WTC11 (cell line): ENCODE data around the gene TWIST1. TPM values are rescaled to one million over a fixed set of nuclear protein-coding genes. Genes with fewer than 3 reads are reported as not detected.

Experiments
- ATAC-seq: fragments of 200-7000 bp; cut with Tn5 transposase; 2 replicates; pipeline ENCODE4 v1.10.0; 2021; ENCODE audit warnings: mild to moderate bottlenecking, moderate library complexity
- CTCF ChIA-PET: fragments of 300-600 bp; sonication (Branson Sonifier 250); formaldehyde crosslinking; loops from one replicate; lab custom pipeline; 2021; ENCODE audit warnings: antibody characterized with exemption; lab: Charles Lee
- POLR2A ChIA-PET: fragments of 350-600 bp; sonication (Branson Sonifier 250); formaldehyde crosslinking; loops from one replicate; lab custom pipeline; 2021; ENCODE audit warnings: antibody characterized with exemption; lab: Charles Lee
- DNase-seq: peaks from one replicate; pipeline ENCODE4 v3.0.0; 2021; ENCODE audit warnings: low spot score
- H3K27ac Mint-ChIP-seq: 2 replicates; pipeline ENCODE4 v1.8.0; 2021; ENCODE audit warnings: mixed read lengths
- H3K27me3 Mint-ChIP-seq: 2 replicates; pipeline ENCODE4 v1.8.0; 2021; ENCODE audit warnings: low read depth, mild to moderate bottlenecking, moderate library complexity, mixed read lengths
- H3K36me3 Mint-ChIP-seq: 2 replicates; pipeline ENCODE4 v1.8.0; 2021; ENCODE audit warnings: mixed read lengths
- H3K4me1 Mint-ChIP-seq: 2 replicates; pipeline ENCODE4 v1.8.0; 2022; ENCODE audit warnings: mixed read lengths
- H3K4me3 Mint-ChIP-seq: 2 replicates; pipeline ENCODE4 v1.8.0; 2021; ENCODE audit warnings: mild to moderate bottlenecking, moderate library complexity, mixed read lengths
- H3K9me3 Mint-ChIP-seq: 2 replicates; pipeline ENCODE4 v1.8.0; 2021; ENCODE audit warnings: mixed read lengths
- CREB1 ChIP-seq: sonication (generic); formaldehyde crosslinking; IDR thresholded peaks from 2 replicates; pipeline ENCODE4 v1.8.0; 2023; ENCODE audit warnings: mild to moderate bottlenecking, missing genetic modification reagents
- ESRRA ChIP-seq: sonication (generic); formaldehyde crosslinking; IDR thresholded peaks from 2 replicates; pipeline ENCODE4 v1.8.1; 2022; ENCODE audit warnings: mild to moderate bottlenecking, missing genetic modification reagents, borderline replicate concordance
- GRHL2 ChIP-seq: fragments of 250-450 bp; sonication (Bioruptor Pico); IDR thresholded peaks from 2 replicates; pipeline ENCODE4 v1.8.0; 2022; ENCODE audit warnings: mild to moderate bottlenecking, moderate library complexity; ENCODE audit not compliant: insufficient replicate concordance, severe bottlenecking
- GTF2I ChIP-seq: fragments of 250-450 bp; sonication (Bioruptor Pico); conservative IDR thresholded peaks from 2 replicates; pipeline ENCODE4 v1.4.0; 2021; ENCODE audit warnings: mild to moderate bottlenecking
- JUN ChIP-seq: sonication (generic); formaldehyde crosslinking; IDR thresholded peaks from 2 replicates; pipeline ENCODE4 v1.8.0; 2023; ENCODE audit warnings: mild to moderate bottlenecking, missing genetic modification reagents
- NFATC4 ChIP-seq: fragments of 250-450 bp; sonication (Bioruptor Pico); IDR thresholded peaks from 2 replicates; pipeline ENCODE4 v1.9.0; 2021; ENCODE audit warnings: mild to moderate bottlenecking
- NFE2L1 ChIP-seq: sonication (generic); formaldehyde crosslinking; IDR thresholded peaks from 2 replicates; pipeline ENCODE4 v1.8.1; 2023; ENCODE audit warnings: missing genetic modification reagents
- NFYB ChIP-seq: sonication (generic); formaldehyde crosslinking; conservative IDR thresholded peaks from 2 replicates; pipeline ENCODE4 v1.8.0; 2022; ENCODE audit warnings: low read depth, missing genetic modification reagents
- NR2C2 ChIP-seq: sonication (generic); formaldehyde crosslinking; IDR thresholded peaks from 2 replicates; pipeline ENCODE4 v1.8.0; 2022; ENCODE audit warnings: mild to moderate bottlenecking, missing genetic modification reagents
- RELA ChIP-seq: sonication (generic); formaldehyde crosslinking; IDR thresholded peaks from 2 replicates; pipeline ENCODE4 v1.8.1; 2022; ENCODE audit warnings: missing genetic modification reagents, mild to moderate bottlenecking, borderline replicate concordance
- SOX15 ChIP-seq: fragments of 250-450 bp; sonication (Bioruptor Pico); IDR thresholded peaks from 2 replicates; pipeline ENCODE4 v1.9.0; 2021; ENCODE audit warnings: mild to moderate bottlenecking
- TEAD1 ChIP-seq: sonication (generic); formaldehyde crosslinking; IDR thresholded peaks from 2 replicates; pipeline ENCODE4 v1.8.0; 2022; ENCODE audit warnings: mild to moderate bottlenecking, missing genetic modification reagents
- TEAD4 ChIP-seq: sonication (generic); formaldehyde crosslinking; IDR thresholded peaks from 2 replicates; pipeline ENCODE4 v1.8.0; 2022; ENCODE audit warnings: mild to moderate bottlenecking, missing genetic modification reagents
- ZNF138 ChIP-seq: sonication (generic); formaldehyde crosslinking; conservative IDR thresholded peaks from 2 replicates; pipeline ENCODE4 v1.8.1; 2022; ENCODE audit warnings: mild to moderate bottlenecking, moderate library complexity, missing genetic modification reagents
- ZNF317 ChIP-seq: sonication (generic); formaldehyde crosslinking; IDR thresholded peaks from 2 replicates; pipeline ENCODE4 v1.8.1; 2023; ENCODE audit warnings: low read depth, mild to moderate bottlenecking, moderate library complexity, missing genetic modification reagents, borderline replicate concordance
- total RNA-seq: library from RNA; stranded (reverse); gene quantifications from 3 replicates; pipeline ENCODE4 v1.2.3, GENCODE V29; 2021
- TF ChIP-seq, protein P1 (sequence below): sonication (generic); formaldehyde crosslinking; IDR thresholded peaks from 2 replicates; pipeline ENCODE4 v1.8.1; 2023; ENCODE audit warnings: mild to moderate bottlenecking, moderate library complexity, missing genetic modification reagents
- TF ChIP-seq, protein P2 (sequence below): fragments of 250-450 bp; sonication (Bioruptor Pico); IDR thresholded peaks from 2 replicates; pipeline ENCODE4 v1.9.0; 2021; ENCODE audit warnings: moderate library complexity, mild to moderate bottlenecking, inconsistent platforms, borderline replicate concordance
- TF ChIP-seq, protein P3 (sequence below): sonication (generic); formaldehyde crosslinking; IDR thresholded peaks from 2 replicates; pipeline ENCODE4 v1.8.0; 2022; ENCODE audit warnings: mild to moderate bottlenecking, missing genetic modification reagents
- TF ChIP-seq, protein P4 (sequence below): sonication (generic); formaldehyde crosslinking; IDR thresholded peaks from 2 replicates; pipeline ENCODE4 v1.8.1; 2023; ENCODE audit warnings: mild to moderate bottlenecking, missing genetic modification reagents
- TF ChIP-seq, protein P5 (sequence below): sonication (generic); formaldehyde crosslinking; IDR thresholded peaks from 2 replicates; pipeline ENCODE4 v1.8.1; 2023; ENCODE audit warnings: mild to moderate bottlenecking, missing genetic modification reagents, borderline replicate concordance
- TF ChIP-seq, protein P6 (sequence below): sonication (generic); formaldehyde crosslinking; conservative IDR thresholded peaks from 2 replicates; pipeline ENCODE4 v1.8.1; 2023; ENCODE audit warnings: mild to moderate bottlenecking, low read depth, missing genetic modification reagents, moderate library complexity

TWIST1 gene
- total RNA-seq, 1 experiment from 2014 or later, result not detected

DNA sequence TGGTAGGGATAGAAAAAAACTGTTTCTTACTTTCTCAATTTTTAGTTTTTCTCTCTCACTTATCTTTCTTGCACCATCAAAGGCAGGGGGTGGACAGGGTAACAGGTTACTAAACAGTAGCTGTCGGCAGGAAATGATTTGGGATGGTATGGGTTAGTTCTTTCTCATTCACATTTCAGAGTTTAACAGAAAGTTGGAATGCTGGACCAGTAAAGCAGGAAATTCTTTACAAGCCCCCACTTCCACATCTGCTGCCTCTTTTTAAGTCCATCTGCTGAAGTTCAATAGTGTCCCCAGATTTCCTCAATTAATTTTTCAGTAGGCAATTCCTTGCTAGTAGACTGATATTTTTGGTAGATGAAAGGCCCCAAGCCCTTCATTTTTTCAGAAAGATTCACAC lies 23.3 kb downstream of the TWIST1 start (continued):
- TF ChIP-seq NR2C2 (CRISPR knock-in tag) (no peak), GRHL2 (CRISPR knock-in tag) (no peak)
- TF ChIP-seq, protein P1, sequence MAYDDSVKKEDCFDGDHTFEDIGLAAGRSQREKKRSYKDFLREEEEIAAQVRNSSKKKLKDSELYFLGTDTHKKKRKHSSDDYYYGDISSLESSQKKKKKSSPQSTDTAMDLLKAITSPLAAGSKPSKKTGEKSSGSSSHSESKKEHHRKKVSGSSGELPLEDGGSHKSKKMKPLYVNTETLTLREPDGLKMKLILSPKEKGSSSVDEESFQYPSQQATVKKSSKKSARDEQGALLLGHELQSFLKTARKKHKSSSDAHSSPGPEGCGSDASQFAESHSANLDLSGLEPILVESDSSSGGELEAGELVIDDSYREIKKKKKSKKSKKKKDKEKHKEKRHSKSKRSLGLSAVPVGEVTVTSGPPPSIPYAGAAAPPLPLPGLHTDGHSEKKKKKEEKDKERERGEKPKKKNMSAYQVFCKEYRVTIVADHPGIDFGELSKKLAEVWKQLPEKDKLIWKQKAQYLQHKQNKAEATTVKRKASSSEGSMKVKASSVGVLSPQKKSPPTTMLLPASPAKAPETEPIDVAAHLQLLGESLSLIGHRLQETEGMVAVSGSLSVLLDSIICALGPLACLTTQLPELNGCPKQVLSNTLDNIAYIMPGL, result no peak

DNA sequence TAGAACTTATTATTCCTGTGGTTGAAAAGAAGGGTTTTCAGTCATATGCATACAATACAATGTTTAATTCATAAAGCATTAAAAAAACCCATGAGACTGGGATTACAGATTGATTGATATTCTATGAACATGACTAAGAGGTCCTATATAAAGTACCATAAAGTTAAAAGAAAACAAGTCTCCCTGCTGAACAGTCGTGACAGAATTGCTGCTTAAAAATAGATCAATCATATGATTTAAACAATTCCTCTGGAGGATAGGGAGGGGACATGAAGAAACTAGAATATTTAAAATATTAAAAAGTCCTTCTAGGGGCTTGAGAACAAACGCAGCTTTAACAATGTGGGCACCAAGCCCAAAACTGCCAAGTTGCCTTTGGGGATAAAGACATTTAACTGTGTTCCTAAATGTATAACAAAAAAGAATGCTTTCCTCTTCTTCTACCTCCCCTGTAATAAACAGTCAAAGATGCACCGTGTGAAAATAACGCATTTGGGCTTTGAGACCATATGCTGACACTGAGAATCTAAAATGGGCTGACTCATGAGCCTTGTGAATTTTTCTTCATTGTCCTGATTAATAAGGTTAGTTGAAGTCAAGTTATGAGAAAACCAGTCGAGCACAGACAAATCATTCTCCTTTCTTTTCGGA lies 25.8 kb downstream of the TWIST1 start:
- no peaks in the 10 kb centered on the region for H3K36me3 Mint-ChIP-seq
- H3K4me3 Mint-ChIP-seq, result no peak overlapping the region
- H3K27me3 Mint-ChIP-seq, result no peaks in the 10 kb centered on the region
- peaks cover 21% of the 10 kb centered on the region for H3K4me1 Mint-ChIP-seq
- ATAC-seq (no peak), DNase-seq (no peak)
- CTCF ChIA-PET, result no interaction called here
- POLR2A ChIA-PET, result no interaction called here
- no peak overlapping the region for H3K27ac Mint-ChIP-seq
- TF ChIP-seq TEAD1 (no peak), ESRRA (CRISPR knock-in tag) (no peak), NR2C2 (CRISPR knock-in tag) (no peak), ZNF317 (CRISPR knock-in tag) (no peak), NFATC4 (CRISPR knock-in tag) (no peak), RELA (CRISPR knock-in tag) (no peak), NFYB (CRISPR knock-in tag) (no peak), SOX15 (no peak), TEAD4 (CRISPR knock-in tag) (no peak), ZNF138 (no peak), NFE2L1 (no peak)
- TF ChIP-seq, protein P2, sequence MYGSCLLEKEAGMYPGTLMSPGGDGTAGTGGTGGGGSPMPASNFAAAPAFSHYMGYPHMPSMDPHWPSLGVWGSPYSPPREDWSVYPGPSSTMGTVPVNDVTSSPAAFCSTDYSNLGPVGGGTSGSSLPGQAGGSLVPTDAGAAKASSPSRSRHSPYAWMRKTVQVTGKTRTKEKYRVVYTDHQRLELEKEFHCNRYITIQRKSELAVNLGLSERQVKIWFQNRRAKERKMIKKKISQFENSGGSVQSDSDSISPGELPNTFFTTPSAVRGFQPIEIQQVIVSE, result no peak
- no peaks in the 10 kb centered on the region for H3K9me3 Mint-ChIP-seq

DNA sequence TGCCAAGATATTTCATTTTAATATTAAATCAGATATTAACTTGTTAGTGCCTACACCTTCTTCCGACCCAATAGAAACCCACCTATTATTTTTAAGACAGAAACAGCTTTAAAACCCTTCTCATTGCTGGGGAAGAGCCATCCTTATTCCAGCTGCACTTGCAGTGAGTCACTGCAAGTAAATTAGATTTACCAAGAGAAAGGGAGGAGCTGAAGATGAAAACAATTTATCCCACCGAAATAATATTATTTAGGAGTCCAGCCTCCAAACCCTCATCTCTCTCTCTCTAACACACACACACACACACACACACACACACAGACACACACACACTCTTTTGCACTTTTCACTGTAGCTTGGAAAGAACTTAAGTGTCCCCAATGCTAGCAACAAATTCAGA lies 26.9 kb downstream of the TWIST1 start:
- TF ChIP-seq, protein P3, sequence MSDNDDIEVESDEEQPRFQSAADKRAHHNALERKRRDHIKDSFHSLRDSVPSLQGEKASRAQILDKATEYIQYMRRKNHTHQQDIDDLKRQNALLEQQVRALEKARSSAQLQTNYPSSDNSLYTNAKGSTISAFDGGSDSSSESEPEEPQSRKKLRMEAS (CRISPR knock-in tag), result no peak
- no peak for TF ChIP-seq CREB1 (CRISPR knock-in tag)
- TF ChIP-seq GTF2I (CRISPR knock-in tag), result no peak
- TF ChIP-seq, protein P4, sequence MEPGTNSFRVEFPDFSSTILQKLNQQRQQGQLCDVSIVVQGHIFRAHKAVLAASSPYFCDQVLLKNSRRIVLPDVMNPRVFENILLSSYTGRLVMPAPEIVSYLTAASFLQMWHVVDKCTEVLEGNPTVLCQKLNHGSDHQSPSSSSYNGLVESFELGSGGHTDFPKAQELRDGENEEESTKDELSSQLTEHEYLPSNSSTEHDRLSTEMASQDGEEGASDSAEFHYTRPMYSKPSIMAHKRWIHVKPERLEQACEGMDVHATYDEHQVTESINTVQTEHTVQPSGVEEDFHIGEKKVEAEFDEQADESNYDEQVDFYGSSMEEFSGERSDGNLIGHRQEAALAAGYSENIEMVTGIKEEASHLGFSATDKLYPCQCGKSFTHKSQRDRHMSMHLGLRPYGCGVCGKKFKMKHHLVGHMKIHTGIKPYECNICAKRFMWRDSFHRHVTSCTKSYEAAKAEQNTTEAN (CRISPR knock-in tag), result no peak
- TF ChIP-seq, protein P5, sequence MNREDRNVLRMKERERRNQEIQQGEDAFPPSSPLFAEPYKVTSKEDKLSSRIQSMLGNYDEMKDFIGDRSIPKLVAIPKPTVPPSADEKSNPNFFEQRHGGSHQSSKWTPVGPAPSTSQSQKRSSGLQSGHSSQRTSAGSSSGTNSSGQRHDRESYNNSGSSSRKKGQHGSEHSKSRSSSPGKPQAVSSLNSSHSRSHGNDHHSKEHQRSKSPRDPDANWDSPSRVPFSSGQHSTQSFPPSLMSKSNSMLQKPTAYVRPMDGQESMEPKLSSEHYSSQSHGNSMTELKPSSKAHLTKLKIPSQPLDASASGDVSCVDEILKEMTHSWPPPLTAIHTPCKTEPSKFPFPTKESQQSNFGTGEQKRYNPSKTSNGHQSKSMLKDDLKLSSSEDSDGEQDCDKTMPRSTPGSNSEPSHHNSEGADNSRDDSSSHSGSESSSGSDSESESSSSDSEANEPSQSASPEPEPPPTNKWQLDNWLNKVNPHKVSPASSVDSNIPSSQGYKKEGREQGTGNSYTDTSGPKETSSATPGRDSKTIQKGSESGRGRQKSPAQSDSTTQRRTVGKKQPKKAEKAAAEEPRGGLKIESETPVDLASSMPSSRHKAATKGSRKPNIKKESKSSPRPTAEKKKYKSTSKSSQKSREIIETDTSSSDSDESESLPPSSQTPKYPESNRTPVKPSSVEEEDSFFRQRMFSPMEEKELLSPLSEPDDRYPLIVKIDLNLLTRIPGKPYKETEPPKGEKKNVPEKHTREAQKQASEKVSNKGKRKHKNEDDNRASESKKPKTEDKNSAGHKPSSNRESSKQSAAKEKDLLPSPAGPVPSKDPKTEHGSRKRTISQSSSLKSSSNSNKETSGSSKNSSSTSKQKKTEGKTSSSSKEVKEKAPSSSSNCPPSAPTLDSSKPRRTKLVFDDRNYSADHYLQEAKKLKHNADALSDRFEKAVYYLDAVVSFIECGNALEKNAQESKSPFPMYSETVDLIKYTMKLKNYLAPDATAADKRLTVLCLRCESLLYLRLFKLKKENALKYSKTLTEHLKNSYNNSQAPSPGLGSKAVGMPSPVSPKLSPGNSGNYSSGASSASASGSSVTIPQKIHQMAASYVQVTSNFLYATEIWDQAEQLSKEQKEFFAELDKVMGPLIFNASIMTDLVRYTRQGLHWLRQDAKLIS (CRISPR knock-in tag), result no peak
- no peak for TF ChIP-seq JUN (CRISPR knock-in tag)
- TF ChIP-seq, protein P6, sequence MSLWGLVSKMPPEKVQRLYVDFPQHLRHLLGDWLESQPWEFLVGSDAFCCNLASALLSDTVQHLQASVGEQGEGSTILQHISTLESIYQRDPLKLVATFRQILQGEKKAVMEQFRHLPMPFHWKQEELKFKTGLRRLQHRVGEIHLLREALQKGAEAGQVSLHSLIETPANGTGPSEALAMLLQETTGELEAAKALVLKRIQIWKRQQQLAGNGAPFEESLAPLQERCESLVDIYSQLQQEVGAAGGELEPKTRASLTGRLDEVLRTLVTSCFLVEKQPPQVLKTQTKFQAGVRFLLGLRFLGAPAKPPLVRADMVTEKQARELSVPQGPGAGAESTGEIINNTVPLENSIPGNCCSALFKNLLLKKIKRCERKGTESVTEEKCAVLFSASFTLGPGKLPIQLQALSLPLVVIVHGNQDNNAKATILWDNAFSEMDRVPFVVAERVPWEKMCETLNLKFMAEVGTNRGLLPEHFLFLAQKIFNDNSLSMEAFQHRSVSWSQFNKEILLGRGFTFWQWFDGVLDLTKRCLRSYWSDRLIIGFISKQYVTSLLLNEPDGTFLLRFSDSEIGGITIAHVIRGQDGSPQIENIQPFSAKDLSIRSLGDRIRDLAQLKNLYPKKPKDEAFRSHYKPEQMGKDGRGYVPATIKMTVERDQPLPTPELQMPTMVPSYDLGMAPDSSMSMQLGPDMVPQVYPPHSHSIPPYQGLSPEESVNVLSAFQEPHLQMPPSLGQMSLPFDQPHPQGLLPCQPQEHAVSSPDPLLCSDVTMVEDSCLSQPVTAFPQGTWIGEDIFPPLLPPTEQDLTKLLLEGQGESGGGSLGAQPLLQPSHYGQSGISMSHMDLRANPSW (CRISPR knock-in tag), result no peak
- Mint-ChIP-seq H3K27ac (no peak overlapping the region), H3K4me1 (peaks cover 16% of the 10 kb centered on the region), H3K9me3 (no peaks in the 10 kb centered on the region), H3K27me3 (no peaks in the 10 kb centered on the region), H3K4me3 (no peak overlapping the region), H3K36me3 (no peaks in the 10 kb centered on the region)
- no peak for DNase-seq
- ChIA-PET POLR2A (no interaction called here), CTCF (interaction anchor here (0.8 kb wide), 1 partner anchor 39 kb away, joined by 3 read pairs; no protein-coding TSS in a partner anchor)
- no peak for ATAC-seq
